GM19043 (cell line): ENCODE data around the gene NRP2.

Experiments used
- ATAC-seq: cut with Tn5 transposase; IDR thresholded peaks from one replicate; pipeline ENCODE4 v1.9.1; 2021; ENCODE audit warnings: low read depth; ENCODE audit not compliant: unreplicated experiment

NRP2 gene

GRCh38 chr2:205750797-205751196 lies 68.5 kb downstream of the NRP2 start:
- no peak for ATAC-seq

- ATAC-seq, result no peak
These were observed 69.3 kb downstream of the NRP2 start for GRCh38 chr2:205751569-205752031.

GRCh38 chr2:205752296-205752820 lies 70.1 kb downstream of the NRP2 start:
- no peak for ATAC-seq

- ATAC-seq, result no peak
These were observed 70.6 kb downstream of the NRP2 start for GRCh38 chr2:205752924-205753323.

- no peak for ATAC-seq
These were observed 72.1 kb downstream of the NRP2 start for GRCh38 chr2:205754285-205754923.

- ATAC-seq, result no peak
These were observed 72.6 kb downstream of the NRP2 start for GRCh38 chr2:205754924-205755321.

- no peak for ATAC-seq
These were observed 73.6 kb downstream of the NRP2 start for GRCh38 chr2:205755923-205756322.

GRCh38 chr2:205757271-205757670 lies 75.0 kb downstream of the NRP2 start:
- no peak for ATAC-seq

- ATAC-seq, result no peak
These were observed 75.8 kb downstream of the NRP2 start for GRCh38 chr2:205758051-205758450.

GRCh38 chr2:205758500-205758899 lies 76.2 kb downstream of the NRP2 start:
- no peak for ATAC-seq

GRCh38 chr2:205759257-205759656 lies 77.0 kb downstream of the NRP2 start:
- ATAC-seq, result no peak

- no peak for ATAC-seq
These were observed 77.4 kb downstream of the NRP2 start for GRCh38 chr2:205759732-205760131.

GRCh38 chr2:205760157-205760556 lies 77.9 kb downstream of the NRP2 start:
- no peak for ATAC-seq

GRCh38 chr2:205761421-205761820 lies 79.1 kb downstream of the NRP2 start:
- ATAC-seq, result no peak

- no peak for ATAC-seq
These were observed 80.6 kb downstream of the NRP2 start for GRCh38 chr2:205762881-205763280.

GRCh38 chr2:205763708-205764211 lies 81.5 kb downstream of the NRP2 start:
- ATAC-seq, result no peak

GRCh38 chr2:205764270-205764746 lies 82.0 kb downstream of the NRP2 start:
- ATAC-seq, result no peak

GRCh38 chr2:205765151-205765550 lies 82.8 kb downstream of the NRP2 start:
- no peak for ATAC-seq

- peak; percentile 40 for ATAC-seq
These were observed 84.6 kb downstream of the NRP2 start for GRCh38 chr2:205766779-205767359.

GRCh38 chr2:205767617-205768016 lies 85.3 kb downstream of the NRP2 start:
- ATAC-seq, result no peak

GRCh38 chr2:205768341-205768740 lies 86.0 kb downstream of the NRP2 start:
- no peak for ATAC-seq
